ENCODE measurements around the gene FADS1. TPM values are rescaled to one million over a fixed set of nuclear protein-coding genes. Genes with fewer than 3 reads are reported as not detected.

FADS1 gene
- total RNA-seq, 1 donor from 2014 or later: 47.1 TPM

- intact Hi-C loops (cut with DNase I): no loop called here
- Histone ChIP-seq H3K27ac (no peak overlapping the region), H3K9me3 (no peaks in the 10 kb centered on the region), H3K27me3 (no peaks in the 10 kb centered on the region), H3K4me3 (no peak overlapping the region), H3K4me1 (peaks cover 3 to 8% of the 10 kb centered on the region in 2 donors), H3K36me3 (no peaks in the 10 kb centered on the region)
- DNase-seq (ENCODE audit: low spot score in 2 of 2): no peak
- no peak for TF ChIP-seq CTCF (IDR thresholded peaks at IDR 0.05)
Observed at GRCh38 chr11:61756147-61756451, 60.7 kb downstream of the FADS1 start.

- peaks cover 3 to 8% of the 10 kb centered on the region in 2 donors for H3K4me1 ChIP-seq
- no peak for DNase-seq (ENCODE audit: low spot score in 2 of 2)
- intact Hi-C loops (cut with DNase I): no loop called here
- no peak overlapping the region for H3K4me3 ChIP-seq
- H3K27me3 ChIP-seq: no peaks in the 10 kb centered on the region
- no peak for TF ChIP-seq CTCF (IDR thresholded peaks at IDR 0.05)
- no peaks in the 10 kb centered on the region for H3K36me3 ChIP-seq
- H3K9me3 ChIP-seq: no peaks in the 10 kb centered on the region
- no peak overlapping the region for H3K27ac ChIP-seq
Observed at GRCh38 chr11:61754534-61755482, 62.0 kb downstream of the FADS1 start.

- intact Hi-C loops (cut with DNase I): no loop called here
- no peak overlapping the region for H3K27ac ChIP-seq
- TF ChIP-seq CTCF (IDR thresholded peaks at IDR 0.05): no peak
- DNase-seq (ENCODE audit: low spot score in 2 of 2): no peak
- H3K9me3 ChIP-seq: no peaks in the 10 kb centered on the region
- no peaks in the 10 kb centered on the region for H3K27me3 ChIP-seq
- H3K4me1 ChIP-seq: peaks cover 3 to 8% of the 10 kb centered on the region in 2 donors
- no peaks in the 10 kb centered on the region for H3K36me3 ChIP-seq
- no peak overlapping the region for H3K4me3 ChIP-seq
Observed at GRCh38 chr11:61753672-61754071, 63.1 kb downstream of the FADS1 start.

- peak overlapping the region; percentile 53 to 63 for H3K4me3 ChIP-seq
- intact Hi-C loops (cut with DNase I): no loop called here
- H3K27me3 ChIP-seq: no peaks in the 10 kb centered on the region
- no peak for DNase-seq (ENCODE audit: low spot score in 2 of 2)
- no peaks in the 10 kb centered on the region for H3K36me3 ChIP-seq
- no peak for TF ChIP-seq CTCF (IDR thresholded peaks at IDR 0.05)
- no peaks in the 10 kb centered on the region for H3K9me3 ChIP-seq
- no peak overlapping the region for H3K27ac ChIP-seq
- H3K4me1 ChIP-seq: peaks cover 3 to 8% of the 10 kb centered on the region in 2 donors
Observed at GRCh38 chr11:61752925-61753521, 63.8 kb downstream of the FADS1 start.

GRCh38 chr11:61752117-61752924, 64.5 kb downstream of the FADS1 start, which contains the start of gene MYRF:
Gene MYRF (plus strand): TSS chr11:61752636. CDS start chr11:61752745, 109 bp downstream.
- intact Hi-C loops (cut with DNase I): no loop called here
- H3K27ac ChIP-seq: no peak within 1 kb of the TSS
- H3K4me1 ChIP-seq: peaks cover 3 to 8% of the 10 kb centered on the region in 2 donors
- peak within 1 kb of the TSS; percentile 53 to 63 for H3K4me3 ChIP-seq
- DNase-seq (ENCODE audit: low spot score in 2 of 2): no peak
- TF ChIP-seq CTCF (IDR thresholded peaks at IDR 0.05): peak; percentile 30 to 55 (median 40)
- H3K27me3 ChIP-seq: no peaks in the 10 kb centered on the region
- no peaks in the 10 kb centered on the region for H3K9me3 ChIP-seq
- H3K36me3 ChIP-seq: no peaks in the 10 kb centered on the region
